GM18867 (cell line): ENCODE data around the gene SMYD2.

Source experiments
- ATAC-seq: cut with Tn5 transposase; IDR thresholded peaks from one replicate; pipeline ENCODE4 v1.9.1; 2021; ENCODE audit warnings: mild to moderate bottlenecking, moderate library complexity; ENCODE audit not compliant: unreplicated experiment

The SMYD2 gene

DNA sequence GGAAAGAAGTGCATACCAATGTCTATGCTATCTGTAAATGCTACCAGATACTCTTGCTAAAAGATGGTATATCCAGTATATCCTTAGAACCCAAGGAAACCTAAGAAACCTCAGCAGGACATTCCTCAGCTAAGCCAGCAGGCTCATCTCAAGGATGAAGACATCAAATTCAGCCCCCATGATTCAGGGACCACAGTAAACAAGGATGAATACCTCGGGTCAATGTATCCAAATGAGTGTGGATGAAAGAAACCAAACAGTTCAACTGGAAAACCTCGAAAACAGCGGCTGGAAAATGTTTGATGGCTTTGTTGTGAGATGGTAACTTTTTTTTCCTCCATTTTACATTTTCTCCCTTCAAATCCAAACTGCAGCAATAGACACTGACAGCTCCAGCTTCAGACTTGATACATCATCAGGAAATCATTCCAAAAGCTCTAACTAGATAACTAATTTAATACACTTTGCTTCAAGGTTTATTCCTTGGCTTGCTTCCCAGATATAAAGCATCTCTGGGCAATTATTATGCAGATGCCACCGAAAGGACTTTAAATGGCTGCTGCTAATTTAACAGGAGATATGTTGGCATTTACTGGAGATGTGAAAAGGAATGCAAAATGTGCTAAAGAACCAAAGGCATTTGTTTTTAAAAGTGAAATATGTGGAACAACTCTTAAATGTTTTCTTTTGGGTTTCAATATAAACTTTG lies 73.6 kb downstream of the SMYD2 start:
- no peak for ATAC-seq

DNA sequence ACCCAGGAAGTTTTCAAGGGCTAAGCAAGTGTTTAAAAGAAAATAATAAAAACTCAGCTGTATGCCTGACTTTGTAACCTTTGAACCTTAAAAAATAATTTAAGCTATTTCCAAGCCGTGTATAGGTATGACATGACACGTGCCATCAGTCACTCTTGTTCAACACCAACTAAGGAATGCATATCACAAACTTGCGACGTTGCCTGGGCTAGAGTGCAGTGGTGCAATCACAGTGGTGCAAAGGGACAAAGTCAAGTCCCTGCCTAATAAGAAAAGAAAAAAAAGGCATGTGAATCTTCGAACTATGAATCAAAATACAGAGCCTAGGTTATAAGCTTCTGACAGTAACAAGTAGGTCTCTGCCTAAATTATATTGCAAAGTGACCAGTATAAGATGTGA lies 79.2 kb downstream of the SMYD2 start:
- ATAC-seq, result no peak

DNA sequence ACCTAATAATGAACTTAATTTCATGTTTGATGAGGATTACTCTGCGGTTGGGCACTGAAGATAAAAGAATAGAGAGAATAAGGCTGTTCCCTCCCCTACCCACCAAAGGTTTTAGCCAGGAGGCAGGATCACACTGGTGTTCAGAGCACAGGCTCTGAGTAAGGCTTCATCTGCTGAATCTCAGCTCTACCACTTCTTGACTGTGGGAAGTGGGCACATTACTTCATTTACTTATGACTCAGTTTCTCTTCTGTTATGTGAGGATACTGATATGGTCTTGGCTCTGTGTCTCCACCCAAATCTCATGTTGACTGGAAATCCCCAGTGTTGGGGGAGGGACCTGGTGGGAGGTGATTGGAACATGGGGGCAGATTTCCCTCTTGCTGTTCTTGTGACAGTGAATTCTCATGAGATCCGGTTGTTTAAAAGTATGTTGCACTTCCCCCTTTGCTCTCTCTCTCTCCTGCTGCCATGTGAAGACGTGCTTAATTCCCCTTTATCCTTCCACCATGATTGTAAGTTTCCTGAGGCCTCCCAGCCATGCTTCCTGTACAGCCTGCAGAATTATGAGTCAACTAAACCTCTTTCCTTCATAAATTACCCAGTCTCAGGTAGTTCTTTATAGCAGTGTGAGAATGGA lies 79.7 kb downstream of the SMYD2 start:
- no peak for ATAC-seq

DNA sequence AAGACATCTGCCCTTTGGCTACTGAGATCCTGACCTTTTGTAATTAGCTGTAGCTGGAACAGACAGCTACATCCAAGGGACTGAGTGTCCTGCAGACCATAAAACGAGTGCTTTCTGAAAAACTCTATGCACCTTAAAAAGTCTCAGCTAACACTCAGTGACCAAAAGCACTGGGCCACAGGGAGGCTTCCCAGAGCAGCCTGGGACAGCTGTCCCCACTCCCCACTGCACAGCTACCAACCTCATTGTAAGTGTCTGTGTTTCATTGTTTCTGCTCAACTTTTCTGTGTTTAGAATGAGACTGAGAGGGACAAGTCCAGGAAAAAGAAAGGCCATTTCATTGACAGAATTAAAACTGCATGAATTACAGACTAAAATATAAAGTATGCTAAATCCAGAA lies 80.7 kb downstream of the SMYD2 start:
- ATAC-seq, result no peak

DNA sequence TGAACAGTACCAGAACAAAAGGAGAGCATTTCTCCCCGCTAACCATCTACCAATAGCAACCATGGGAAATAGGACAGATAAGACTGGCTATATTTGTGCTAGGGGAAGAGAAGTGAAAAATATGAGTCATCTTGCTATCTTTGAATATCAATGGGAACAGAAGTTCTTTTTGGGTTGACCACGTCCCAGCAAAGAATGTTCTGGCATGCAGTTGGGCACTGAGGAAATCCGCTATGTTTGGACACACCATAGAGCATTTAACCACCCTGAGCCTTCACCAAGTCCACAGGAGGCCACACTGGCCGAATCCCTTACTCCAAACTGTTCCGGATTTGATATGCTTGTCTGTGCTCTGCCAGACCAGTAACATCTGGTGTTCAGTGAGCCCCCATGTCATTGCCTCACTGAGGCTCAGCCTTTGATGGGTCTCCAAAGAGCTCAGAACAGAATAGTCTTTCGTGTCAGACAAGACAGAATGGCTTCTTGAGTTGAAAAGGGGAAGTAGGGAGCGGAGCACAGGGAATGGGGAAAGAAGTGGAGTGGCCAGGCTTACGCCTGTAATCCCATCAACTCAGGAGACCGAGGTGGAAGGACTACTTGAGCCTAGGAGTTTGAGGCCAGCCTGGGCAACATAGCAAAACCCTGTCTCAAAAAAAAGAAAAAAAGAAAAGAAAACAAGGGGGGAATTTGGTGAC lies 81.4 kb downstream of the SMYD2 start:
- no peak for ATAC-seq

DNA sequence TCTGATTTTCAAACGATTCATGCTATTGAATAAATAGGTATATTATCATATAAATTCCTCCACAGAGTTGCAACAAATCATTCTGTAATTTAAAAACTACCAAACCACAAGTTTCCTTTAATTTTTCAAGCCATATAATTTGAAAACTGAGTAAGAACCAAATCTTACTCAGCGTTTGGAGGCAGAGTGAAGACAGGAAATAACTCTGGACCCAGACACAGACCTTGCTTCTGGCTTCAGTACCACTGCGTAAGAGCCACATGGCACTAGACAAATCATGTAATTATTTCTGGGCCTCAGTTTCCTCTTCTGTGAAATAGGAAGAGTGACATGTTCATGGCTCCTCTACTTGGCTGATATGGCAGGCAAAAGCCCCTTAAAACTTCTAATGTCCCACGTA lies 82.4 kb downstream of the SMYD2 start:
- ATAC-seq, result no peak

DNA sequence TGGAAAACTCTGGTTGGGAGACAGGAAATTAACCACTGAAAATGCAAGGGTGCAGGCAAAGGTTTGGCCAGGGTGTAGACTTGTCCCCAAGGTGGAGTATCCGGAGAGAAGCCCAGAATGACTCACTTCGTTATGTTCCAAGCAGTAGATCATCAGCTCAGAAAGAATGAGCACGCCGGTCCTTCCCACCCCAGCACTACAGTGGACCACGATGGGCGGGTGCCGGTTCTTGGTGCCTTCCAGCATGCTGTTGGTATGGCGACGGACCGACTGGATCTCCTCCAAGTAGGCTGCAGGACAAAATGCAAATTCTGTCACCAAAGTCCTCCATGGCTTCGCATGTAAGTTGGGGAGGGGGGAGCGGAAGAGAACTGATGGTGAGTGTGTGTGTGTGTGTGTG lies 83.4 kb downstream of the SMYD2 start:
- ATAC-seq, result no peak

DNA sequence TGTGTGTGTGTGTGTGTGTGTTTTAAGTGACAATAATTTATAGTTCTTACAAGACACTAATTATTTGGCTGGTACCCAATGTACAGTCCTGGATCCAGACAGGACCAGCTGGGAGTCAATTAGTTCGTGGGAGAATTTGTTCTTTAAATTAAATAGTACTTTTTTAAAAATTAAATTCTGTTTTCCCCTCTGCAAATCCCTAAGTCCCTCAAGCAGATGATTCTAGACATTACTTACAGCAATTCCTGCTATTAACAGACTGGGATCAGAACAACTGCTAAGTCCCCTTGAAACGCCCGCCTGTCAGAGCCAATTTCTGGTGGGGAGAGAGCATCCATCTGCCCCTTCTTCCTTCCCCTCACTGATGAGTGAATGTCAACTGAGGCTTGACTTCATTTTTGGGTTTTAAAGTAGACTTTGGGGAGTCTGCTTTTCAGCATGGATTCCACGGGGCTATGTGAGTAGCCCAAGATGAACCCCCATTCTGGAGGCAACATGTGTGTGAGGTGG lies 83.9 kb downstream of the SMYD2 start:
- ATAC-seq, result no peak

DNA sequence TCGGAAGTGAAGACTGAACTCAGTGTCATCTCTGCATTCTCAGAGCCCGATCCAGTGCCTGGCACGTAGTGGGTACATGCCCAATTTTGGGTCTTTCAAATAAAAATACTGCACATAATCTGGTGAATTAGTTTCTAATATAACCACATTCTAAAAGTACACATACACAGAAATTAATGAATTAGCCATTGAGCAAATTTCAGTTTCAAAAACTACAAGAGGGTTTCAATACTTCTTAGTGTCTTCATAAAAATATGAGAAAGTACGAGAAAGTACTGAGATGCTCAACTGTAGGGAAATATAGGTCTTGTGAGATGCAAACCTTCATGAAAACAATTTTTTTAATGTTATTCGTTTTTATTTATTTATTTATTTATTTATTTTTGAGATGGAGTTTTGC lies 86.9 kb downstream of the SMYD2 start:
- ATAC-seq, result no peak

DNA sequence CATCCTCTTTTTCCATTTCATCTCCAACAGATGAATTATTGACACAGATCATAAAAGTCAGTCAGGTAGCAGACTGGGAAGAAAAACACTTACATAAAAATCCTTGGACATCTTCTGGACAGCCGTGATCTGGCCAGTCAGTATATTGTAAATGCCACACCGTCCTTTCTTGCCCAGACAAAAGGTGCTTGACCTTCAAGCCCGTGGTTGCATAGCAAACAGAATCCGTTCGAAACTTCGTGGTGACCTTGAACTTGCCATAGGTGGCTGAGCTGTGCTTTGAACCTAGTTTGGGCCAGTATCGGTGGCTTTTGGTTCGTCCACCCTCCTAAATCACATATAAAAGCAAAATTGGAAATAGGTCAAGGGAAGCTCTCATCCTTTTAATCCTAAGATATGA lies 88.4 kb downstream of the SMYD2 start:
- no peak for ATAC-seq

DNA sequence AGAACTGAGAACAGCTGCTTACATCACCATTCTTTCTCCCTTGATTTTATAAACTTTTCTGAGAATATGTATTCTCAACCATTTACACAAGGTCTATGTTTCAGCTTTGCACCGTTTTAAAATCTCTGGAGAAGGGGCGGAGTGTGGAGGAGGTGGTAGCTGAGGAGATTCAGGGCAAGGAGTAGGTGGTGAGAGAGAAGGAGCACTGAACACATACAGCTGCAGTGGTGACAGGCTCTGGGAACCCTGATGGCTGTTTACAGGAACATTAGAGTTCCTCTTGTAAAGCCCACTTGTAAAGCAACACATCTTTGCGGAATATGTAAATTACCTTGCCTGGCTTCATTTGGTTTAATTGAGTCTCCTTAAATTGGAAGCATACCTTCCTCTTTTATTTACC lies 89.7 kb downstream of the SMYD2 start:
- ATAC-seq, result no peak

DNA sequence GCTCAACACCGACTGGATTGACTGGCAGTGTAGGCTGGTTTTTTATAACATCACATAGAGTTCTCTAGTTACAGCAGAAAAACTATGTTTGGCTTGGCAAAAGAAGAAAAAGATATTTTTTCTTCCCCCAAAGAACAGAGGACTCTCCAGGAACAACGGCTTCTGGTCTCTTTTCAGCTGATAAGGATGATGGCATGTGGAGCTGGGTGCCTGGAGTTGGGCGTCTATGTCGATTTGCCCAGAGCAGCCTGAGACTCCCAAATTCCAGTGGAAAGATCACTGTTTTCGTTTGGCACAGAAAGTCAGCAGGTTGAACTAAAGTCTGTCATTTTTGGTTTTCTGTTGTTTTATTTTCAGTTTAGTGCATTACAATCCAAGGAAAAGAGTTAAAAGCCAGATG lies 91.1 kb downstream of the SMYD2 start:
- ATAC-seq, result no peak

DNA sequence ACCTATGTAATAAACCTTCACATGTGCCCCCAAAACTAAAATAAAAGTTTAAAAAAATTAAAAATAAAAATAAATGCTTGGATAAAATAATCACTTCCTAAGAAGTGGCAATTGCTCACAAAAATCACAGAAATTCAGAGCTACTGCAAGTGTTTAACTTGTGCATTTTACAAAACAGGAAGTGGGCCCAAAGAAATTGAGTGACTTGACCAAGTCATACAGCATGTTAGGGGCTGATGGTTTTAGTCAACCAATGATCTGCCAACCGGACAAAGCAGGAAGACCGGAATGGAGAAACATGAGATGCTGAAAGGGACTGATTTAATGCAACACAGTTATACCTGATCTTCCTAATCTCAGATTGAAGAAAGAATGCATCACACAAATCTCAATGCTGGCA lies 96.5 kb downstream of the SMYD2 start:
- ATAC-seq, result no peak

DNA sequence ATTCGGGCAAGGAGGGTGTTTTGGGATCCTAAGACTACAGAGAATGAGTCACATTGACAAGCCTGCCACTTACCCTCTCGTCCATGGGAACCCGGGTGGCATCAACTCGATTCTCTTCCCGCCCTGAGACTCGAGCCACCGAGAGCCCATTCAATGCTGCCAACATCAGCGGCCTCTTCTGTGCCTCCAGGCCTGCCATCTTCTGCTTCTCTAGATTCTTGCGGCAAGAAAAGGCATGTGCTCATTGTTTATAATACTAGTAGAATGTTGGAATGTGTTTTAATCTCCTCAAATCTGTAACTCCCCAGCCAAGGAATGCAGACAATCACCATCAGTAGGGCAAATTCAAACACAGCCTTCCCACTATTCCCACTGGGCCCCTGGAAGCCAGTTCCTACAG lies 96.9 kb downstream of the SMYD2 start:
- no peak for ATAC-seq

DNA sequence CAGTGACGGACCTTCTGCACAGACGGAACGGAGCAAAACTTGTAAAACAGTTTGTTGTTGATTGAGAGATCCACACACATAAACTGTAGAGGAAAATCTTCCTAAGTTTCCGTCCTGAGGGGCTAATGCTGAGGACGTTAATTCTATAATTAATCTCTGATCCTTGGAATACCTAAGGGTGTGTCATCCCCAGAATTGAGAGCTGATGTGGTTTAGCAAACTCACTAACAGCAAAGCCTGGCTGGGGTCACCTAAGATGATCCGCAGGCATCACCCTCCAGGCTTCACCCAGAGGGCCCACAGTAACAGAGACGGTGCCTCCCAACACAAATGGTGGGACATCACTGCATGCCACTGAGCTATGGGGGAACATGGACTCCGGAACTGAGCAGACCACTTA lies 97.5 kb downstream of the SMYD2 start:
- ATAC-seq, result no peak

DNA sequence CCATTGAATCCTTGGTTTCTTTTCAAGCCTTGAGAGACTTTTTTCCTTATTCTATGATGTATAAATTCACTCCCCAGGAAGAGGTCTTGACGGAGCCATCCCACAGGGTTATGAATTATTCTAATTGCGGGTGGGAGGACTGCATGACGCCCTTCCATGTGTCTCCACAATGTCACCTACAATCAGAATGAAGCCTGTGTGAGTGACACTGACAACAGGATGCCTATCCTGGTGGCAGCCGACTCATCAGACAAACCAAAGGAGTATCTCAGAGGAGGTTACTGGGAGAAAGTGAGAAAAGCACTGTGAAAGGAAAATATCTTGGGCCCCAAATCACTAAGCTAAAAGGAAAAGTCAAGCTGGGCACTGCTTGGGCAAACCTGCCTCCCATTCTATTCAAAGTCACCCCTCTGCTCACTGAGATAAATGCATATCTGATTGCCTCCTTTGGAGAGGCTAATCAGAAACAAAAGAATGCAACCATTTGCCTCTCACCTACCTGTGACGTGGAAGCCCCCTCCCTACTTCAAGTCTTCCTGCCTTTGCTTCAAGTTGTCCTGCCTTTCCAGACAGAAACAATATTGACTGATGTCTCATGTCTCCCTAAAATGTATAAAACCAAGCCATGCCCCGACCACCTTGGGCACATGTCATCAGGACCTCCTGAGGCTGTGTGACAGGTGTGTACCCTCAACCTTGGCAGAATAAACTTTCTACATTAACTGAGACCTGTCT lies 98.4 kb downstream of the SMYD2 start:
- ATAC-seq, result no peak

DNA sequence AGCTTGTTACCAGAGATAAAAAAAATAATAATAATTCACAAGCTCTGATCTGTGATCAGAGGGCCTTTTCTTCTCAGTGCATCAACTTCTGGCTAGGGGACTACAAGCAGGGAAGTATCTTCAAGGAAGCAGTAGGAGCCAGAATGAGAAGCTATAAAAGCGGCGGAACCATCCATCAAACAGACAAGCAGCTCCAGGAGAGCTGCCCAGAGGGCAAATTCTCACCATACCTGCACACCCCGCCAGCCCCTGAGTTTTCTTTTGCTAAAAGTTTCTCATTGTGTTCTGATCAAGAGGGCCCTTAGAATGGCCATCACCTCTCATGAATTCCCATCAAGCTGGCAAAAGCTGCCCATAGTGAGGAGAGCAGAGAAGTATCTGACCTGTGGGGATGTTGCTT lies 99.4 kb downstream of the SMYD2 start:
- no peak for ATAC-seq

DNA sequence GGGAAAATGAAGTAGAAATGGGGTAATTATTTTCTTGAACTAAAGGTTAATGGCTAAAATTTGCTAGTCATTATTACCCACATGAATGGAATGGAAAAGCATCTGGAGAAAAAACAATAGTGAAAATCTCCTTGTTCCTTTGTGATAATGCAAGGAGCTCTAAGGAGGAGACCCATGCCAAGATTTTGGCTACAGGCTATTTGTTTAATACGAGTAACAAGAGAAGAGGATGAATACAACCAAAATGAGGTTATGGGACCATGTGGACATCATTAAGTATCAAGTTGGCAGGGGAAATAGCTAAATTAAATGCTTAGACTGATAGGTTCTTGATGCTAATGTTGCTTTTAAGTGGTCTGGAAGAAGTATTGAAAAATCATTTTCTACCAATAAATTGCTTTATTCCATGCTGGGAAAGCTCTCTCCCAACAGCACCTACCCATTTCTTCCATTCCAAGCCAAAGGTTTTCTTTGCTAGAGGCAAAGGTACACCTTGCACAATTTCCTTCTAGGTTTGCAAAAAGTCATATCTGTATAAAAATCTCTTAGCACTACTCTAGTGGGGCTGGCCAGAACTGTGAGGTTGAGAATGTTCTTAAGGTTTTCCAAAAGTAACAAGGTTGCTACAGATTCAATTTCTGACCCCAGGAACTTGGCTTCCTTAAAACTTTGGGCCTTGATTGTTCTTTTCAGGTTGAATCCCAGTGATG lies 100.2 kb downstream of the SMYD2 start:
- no peak for ATAC-seq

DNA sequence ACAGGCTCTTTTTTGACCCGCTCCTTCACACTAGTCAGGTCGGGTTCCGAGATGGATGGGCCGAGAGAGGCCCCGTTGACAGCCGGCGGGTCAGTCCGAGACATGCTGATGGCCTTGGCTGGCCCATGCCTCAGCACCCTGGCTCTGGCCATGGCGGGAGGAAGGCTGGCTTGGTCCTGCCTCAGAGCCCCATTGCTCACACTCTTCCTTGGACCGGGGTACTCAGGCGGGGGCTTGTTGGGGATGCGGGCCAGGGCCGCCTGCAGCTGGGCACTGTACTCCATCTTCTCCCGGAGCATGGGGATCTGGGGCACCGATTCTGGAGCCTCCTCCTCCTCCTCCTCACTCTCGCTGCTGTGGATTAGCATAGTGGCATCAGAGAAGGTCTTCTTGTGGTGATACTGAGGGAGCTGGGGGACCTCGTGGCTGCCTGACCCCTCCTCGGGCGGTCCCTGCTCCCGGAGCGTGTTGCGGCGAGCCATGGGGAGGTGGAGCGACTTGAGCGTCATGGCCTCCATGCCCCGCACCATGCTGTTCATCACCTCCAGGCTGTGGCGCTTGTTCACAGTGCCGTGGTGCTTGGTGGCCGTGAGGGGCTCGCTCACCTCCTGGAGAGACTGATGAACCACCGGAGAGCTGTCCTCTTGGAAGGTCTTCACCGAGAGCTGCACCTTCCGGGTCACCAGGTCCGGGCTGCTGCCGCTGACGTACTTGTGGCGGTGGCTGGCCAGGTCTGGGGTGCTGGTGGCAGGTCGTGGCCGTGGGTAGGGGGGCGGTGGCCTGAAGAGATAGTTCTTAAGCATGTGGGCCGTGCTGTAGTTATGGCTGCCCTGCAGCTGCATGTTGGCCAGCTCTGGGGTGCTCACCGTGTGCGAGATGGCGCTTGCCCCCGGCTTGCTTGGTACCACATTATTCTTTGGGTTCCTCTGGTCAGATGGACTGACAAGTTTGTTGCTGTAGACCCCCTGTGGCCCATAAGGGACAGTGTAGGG lies 102.7 kb downstream of the SMYD2 start:
- no peak for ATAC-seq
